ENCODE data around the gene C3AR1.

GRCh38 chr12:8065991-8066594, at the start of gene C3AR1:
- TF ChIP-seq CTCF (IDR thresholded peaks at IDR 0.05; ENCODE audit: insufficient read depth, low read length) (no peak), POLR2AphosphoS5 (IDR thresholded peaks at IDR 0.05; ENCODE audit: low read depth) (peak; percentile 55; the same call in 1 of the 2 replicates)
